Epithelial cell of esophagus (primary cell): Measurements from ENCODE around the gene GRIA1.

Experiments
- DNase-seq: peaks from one replicate; pipeline ENCODE4 v3.0.0; 2010; ENCODE audit warnings: low read depth
- H3K4me3 ChIP-seq: 2 replicates; pipeline ENCODE4 v1.5.1; 2011; ENCODE audit warnings: mild to moderate bottlenecking, low read length, control low read depth
- TF ChIP-seq, protein P1 (sequence below): IDR thresholded peaks from 2 replicates; pipeline ENCODE4 v1.5.1; 2011; ENCODE audit warnings: low read depth, mild to moderate bottlenecking, low read length, control low read depth, inconsistent platforms; ENCODE audit not compliant: insufficient read depth; ENCODE audit errors: missing control alignments

Gene GRIA1

DNA sequence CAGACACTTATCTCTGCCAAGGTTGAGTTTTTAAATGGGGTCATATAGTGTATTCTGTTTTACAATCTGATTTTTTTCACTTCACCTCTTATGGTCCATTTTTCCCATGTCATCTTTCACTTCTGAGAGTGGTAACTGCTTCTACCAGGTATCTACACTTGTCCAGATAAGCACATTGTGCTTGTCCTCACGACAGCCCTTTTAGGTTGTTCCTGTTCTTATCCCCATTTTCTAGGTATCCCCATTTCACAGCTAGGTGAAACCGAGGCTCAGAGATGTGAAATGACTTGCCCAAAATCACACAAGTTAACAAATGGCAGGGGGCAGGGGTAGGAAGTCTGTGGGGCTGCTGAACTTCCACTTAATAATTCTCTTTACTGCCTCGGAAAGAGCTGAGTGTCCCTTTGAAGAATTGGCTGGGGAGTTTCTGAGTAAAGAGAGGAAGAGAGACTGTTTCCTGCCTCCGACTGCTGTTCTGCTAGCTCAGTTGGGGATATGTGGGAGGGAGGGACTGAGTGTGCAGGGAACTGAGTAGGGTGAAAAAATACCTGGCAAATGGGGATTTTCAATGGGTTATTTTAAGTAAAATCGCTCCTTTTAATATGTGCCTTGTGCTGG lies 255.4 kb downstream of the GRIA1 start:
- H3K4me3 ChIP-seq, result no peak overlapping the region
- no peak for DNase-seq
- TF ChIP-seq, protein P1, sequence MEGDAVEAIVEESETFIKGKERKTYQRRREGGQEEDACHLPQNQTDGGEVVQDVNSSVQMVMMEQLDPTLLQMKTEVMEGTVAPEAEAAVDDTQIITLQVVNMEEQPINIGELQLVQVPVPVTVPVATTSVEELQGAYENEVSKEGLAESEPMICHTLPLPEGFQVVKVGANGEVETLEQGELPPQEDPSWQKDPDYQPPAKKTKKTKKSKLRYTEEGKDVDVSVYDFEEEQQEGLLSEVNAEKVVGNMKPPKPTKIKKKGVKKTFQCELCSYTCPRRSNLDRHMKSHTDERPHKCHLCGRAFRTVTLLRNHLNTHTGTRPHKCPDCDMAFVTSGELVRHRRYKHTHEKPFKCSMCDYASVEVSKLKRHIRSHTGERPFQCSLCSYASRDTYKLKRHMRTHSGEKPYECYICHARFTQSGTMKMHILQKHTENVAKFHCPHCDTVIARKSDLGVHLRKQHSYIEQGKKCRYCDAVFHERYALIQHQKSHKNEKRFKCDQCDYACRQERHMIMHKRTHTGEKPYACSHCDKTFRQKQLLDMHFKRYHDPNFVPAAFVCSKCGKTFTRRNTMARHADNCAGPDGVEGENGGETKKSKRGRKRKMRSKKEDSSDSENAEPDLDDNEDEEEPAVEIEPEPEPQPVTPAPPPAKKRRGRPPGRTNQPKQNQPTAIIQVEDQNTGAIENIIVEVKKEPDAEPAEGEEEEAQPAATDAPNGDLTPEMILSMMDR, result no peak

DNA sequence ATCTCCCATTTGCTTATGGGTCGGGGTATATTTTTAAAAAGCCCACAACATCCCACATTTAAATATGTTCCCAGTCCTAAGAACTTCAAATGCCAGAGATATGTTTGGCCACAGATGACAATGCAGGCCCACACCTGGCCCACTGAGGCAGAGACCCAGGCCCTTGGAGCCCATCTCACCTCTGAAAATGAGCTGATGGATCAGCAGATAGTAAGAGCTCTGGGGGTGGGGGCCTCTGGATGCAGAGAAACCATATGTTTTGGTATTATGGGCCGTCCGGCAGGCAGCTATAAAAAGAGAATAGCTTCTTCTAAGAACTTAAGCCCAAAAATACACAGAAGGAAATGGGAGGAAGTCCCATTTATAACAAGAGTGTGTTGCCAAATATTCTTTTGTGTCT lies 256.0 kb downstream of the GRIA1 start:
- H3K4me3 ChIP-seq, result no peak overlapping the region
- no peak for DNase-seq
- TF ChIP-seq, protein P1, result no peak

DNA sequence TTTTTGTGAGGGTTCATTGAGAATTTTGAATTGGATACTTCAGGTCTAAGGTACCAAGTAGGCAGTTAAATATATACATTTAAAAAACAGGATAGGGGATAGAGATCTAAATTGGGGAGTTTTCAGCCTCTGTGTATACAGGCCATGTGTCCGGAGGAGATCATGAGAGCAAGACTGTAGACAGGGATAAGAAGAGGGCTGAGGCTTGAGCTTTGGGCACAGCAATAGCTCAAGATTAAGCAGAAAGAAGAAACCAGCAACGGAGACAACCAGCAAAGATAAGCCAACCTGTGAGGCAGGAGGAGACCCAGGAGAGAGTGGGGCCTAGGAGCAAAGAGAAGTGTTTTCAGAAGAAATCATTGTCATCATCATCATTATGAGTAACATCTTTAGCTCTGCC lies 258.4 kb downstream of the GRIA1 start:
- TF ChIP-seq, protein P1, result no peak
- no peak overlapping the region for H3K4me3 ChIP-seq
- DNase-seq, result no peak

DNA sequence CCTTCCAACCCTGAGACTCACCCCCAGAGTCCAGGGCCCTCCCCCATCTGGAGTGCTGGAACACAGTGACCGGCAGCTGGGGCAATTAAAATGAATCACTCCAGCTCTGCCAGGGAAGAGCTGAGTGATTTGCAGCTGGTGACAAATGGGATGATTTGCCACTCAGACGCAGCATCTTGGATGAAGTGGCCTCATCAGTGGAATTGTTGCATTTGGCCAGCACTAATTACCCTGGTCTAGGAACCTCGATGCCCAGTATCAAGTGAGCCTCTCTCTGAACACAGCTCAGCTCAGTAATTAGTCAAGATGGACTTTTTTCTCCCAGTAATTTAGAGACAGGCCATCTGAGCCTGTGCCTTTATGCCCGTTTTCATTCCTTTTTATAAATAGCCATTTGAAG lies 259.5 kb downstream of the GRIA1 start:
- H3K4me3 ChIP-seq, result no peak overlapping the region
- DNase-seq, result no peak
- TF ChIP-seq, protein P1, result no peak

DNA sequence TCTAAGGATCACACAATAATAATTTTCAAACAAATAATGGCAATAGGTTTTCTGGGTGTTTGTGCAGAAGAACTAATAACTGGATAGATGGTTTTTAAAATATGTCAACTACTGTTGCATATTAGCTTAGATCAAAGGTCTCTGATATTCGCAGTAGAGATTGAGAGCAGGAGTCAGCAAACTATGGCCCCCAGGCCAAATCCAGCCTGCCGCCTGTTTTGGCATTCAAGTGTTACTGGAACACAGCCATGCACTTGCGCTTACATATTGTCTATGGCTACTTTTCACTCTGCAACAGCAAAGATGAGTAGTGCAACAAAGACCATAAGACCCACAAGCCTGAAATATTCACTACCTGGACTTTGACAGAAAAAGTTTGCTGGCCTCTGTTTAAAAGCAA lies 260.8 kb downstream of the GRIA1 start:
- TF ChIP-seq, protein P1, result no peak
- no peak overlapping the region for H3K4me3 ChIP-seq
- no peak for DNase-seq

DNA sequence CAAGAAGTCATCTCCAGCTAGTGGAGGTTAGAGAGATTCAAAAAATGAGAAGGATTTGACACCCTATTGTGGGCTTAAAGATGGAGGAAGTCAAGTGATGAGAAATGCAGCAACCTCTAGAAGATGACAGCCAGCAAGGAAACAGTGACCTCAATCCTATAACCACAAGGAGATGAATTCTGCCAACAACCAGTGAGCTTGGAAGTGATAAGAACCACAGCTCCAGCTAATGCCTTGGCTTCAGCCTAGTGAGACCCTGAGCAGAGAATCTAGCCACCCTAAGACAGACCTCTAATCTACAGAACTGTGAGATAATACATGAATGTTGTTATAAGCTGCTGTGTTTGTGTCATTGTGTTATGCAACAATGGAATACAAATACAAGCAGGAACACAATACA lies 262.4 kb downstream of the GRIA1 start:
- no peak overlapping the region for H3K4me3 ChIP-seq
- TF ChIP-seq, protein P1, result no peak
- DNase-seq, result no peak
